HG03469 (cell line): Measurements from ENCODE around the gene SDK2.

Experiments used
- ATAC-seq: cut with Tn5 transposase; IDR thresholded peaks from one replicate; pipeline ENCODE4 v1.9.1; 2021; ENCODE audit warnings: mild to moderate bottlenecking, moderate library complexity, moderate number of reproducible peaks; ENCODE audit not compliant: unreplicated experiment

SDK2 gene

DNA sequence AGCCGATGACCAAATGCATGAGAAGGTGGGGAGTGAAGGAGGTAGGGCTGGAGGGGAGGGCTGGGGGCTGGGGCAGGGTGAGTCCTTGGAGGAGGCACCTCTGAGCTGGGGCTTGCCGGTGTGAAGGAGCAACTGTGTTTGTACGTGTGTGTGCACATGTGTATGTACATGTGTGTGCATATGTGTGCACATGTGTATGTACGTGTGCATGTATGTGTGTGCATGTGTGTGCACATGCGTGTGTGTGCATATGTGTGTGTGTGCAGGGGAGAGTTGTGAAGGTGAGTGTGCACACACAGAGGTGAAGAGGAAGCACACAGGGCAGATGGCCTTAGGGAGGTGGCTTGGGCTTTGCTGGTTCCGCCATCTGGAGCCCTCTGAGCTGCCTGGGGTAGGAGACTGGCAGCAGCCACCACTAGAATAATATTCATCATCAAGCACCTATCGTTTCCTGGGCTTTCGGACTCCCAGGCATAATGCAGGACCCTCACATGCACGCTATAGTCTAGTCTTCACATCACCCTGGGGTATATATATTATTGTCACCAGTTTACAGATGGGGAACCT, 211.5 kb downstream of the SDK2 start:
- ATAC-seq, result no peak

GRCh38 chr17:73431401-73432205, 212.6 kb downstream of the SDK2 start:
- ATAC-seq, result no peak

DNA sequence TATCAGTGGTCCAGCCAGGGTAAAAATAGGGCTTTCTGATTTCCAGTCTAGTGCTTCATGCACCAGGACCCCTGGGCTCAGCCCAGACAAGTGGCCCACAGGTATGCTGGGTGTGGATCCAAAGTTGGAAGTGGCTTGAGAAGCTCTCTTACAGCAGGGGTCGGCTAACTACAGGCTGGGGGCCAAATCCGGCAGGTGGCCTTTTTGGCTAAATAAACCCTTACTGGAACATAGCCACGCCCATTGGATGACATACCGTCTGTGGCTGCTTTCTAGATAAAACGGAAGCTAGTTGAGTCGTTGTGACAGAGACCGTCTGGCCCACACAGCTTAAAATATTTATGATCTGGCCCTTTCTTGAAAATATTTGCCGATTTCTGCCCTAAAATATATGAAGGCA, 213.4 kb downstream of the SDK2 start:
- no peak for ATAC-seq

- no peak for ATAC-seq
These were observed 214.0 kb downstream of the SDK2 start for GRCh38 chr17:73430165-73430680.

DNA sequence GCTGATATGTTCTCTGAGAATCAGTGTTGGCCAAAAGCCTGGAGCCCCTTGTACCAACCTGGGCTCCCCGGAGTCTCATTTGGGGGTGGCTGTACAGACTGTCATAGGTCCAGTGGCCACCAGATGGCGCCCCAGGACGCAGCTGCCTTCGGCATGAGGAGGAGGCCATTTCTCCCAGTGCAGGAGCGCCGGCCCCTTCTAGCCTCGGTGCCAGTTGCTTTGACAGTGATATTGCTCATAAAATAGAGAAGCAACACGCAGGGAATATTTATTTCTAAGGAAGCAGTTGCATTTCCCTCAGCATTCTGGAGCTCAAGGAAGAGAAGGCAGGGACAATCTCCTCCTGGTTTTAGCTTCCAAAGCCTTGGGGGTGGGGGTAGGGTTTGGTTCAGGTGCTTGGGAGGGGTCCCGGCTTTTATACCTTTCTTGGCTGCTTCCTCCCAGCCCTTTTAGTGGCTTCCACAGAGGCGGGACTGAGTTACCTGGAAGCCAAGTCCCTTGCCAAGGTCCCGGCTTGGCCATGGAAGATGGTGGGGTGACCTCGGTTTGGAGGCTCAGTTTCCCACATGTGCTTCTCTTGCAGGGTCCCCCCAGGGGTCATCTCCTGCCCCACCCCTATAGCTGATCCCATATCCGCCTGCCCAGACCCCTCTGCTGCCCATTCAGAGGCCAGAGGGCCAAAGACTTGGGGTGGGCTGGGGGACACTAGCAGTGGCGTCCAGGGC, 214.6 kb downstream of the SDK2 start:
- peak; percentile 79 for ATAC-seq

- no peak for ATAC-seq
These were observed 217.0 kb downstream of the SDK2 start for GRCh38 chr17:73427198-73427597.

DNA sequence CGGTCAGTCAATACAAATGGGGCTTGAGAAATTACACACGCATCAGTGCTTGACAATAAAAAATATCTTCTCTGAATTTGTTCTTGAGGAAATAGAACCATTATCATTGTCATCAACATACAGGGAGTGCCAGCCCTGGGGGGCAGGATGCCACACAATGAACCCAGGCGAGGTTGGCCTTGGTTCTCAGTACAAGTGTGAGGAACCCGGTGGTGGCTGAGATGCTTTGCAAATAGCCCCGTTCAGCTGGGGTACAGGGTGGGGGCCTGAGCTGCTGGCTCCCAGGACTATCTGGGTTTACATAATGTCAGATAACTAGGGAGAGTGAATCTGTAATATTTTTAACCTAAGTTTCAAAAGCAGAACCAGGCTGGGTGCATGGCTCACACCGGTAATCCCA, 219.7 kb downstream of the SDK2 start:
- no peak for ATAC-seq

- ATAC-seq, result no peak
These were observed 220.4 kb downstream of the SDK2 start for GRCh38 chr17:73423806-73424205.

DNA sequence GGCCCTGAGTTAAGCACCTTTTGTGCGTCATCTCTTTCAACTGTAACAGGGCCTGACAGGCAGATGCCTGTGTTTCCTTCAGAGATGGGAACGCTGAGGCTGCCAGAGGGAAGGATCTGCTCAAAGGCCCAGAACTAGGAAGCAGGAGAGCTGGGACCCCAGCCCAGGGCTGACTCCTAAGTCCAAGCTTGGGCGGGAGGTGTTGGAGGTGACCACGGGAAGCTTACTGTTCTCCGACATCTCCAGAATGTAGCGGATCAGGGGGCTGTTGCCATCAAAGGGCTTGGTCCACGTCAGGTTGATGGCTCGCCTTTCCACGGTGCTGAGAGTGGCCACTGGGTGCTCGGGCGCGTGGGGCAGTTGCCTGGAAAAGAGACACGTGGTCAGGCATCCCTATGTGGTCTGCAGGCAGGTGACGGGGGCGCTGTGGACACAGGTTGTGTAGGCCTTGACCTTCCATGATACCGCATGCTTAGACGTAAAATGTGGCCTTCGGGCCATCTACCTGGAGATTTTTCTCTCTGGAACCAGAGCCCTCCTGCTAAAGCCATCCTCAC, 221.0 kb downstream of the SDK2 start:
- no peak for ATAC-seq

DNA sequence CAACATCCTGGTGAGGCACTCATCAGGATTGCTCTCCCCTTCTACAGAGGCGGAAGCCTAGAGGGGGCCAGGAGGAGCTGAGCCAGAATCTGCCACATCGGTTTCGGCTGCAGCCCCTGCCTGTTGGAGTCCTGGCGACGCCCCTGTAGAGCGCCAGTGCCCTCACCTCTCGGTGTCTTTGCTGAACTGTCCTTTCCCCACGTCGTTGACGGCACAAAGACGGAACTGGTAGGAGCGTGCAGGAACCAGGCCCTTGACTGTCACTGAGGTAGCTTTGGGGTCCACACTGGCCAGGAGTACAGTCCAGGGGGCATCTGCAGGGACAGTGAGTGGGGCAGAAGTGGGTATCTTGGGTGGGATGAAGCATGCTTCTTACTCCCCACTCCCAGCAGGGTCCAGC, 222.1 kb downstream of the SDK2 start:
- no peak for ATAC-seq

DNA sequence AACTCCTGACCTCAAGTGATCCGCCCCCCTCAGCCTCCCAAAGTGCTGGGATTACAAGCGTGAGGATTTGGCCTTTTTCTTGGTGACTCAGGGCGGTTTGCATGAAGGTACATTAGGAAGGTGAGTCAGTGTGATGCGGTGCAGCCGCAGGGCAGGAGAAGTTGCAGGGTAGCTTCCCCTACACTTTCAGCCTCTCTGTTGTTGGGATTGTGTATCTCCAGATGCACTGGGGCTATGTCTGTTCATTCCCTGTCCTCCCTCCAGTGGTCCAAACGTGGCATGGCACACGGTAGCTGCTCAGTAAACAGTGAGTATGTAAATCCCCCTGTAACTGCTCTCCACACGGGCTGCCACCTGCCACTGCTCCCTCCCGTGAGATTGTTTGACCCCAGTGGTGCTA, 223.3 kb downstream of the SDK2 start:
- no peak for ATAC-seq

DNA sequence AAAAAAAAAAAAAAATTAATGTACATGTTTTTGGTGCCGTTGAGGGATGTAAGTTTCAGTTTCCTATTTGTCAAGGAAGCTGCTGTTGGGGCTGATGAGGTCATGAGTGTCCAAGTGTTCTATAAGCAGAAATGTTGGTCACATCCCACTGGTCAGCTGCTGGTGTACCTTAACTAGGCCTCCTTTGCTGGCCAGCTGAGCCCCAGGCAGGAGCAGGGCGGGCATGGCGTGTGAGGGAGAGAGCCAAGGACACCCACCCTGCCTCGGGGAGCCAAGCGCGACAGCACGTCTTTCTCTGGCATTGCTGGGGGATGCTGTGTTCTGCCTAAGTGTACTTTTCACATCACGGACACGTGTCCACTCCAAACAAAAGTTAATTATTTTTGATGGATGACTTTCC, 224.4 kb downstream of the SDK2 start:
- no peak for ATAC-seq

DNA sequence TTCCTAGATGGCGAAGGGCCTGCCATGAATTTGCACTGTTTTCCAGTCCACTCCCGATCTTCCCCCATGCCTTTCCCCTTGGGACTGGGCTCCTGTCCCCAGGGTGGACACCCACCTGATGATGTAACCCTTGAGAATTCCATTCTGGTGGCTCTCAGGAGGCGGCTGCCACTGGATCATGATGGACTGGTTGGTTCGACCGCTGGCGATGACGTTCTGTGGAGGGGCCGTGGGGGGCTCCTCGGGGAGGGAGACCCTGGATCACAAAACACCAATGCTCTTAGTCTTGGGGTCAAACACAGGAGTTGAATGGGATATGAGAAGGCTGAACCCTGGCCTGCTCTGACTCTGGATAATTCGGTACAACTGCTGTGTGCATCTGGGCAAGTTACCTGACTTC, 225.2 kb downstream of the SDK2 start:
- no peak for ATAC-seq

GRCh38 chr17:73415782-73416181, 228.5 kb downstream of the SDK2 start:
- ATAC-seq, result no peak

DNA sequence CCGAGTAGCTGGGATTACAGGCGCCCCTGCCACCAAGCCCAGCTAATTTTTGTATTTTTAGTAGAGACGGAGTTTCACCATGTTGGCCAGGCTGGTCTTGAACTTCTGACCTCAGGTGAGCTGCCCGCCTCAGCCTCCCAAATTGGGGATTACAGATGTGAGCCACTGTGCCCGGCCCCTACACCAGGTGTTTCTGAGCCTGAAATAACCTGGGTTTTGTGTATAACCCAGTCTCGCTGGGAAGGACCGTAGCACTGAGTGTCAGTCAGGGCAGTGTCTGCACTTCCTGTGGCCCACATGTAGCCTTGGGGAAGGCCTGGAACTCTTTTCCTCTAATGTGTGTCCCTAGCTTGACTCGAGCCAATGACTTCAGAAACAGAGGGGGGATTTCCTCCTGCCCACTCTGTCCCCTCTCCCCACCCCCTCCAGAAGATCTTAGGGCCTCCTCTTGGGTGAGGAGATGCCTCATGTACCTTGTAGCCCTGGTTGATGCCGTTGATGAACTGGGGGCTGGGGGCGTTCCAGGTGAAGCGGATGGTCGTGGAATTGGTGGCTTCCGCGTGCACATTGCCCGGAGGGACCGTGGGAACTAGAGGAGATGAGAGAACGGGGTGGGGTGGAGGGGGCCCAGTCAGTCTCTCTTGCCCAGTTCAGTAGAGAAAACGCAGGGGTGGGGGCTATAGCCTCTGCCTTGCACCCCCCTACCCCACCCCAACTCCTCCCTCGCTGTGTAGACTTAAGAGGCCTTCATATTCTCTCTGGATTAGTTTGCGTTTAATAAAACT, 229.9 kb downstream of the SDK2 start:
- ATAC-seq, result no peak

GRCh38 chr17:73412914-73413313, 231.3 kb downstream of the SDK2 start:
- no peak for ATAC-seq

GRCh38 chr17:73411313-73411747, 232.9 kb downstream of the SDK2 start:
- no peak for ATAC-seq

- ATAC-seq, result no peak
These were observed 233.5 kb downstream of the SDK2 start for GRCh38 chr17:73410586-73411312.

GRCh38 chr17:73404246-73404645, 240.0 kb downstream of the SDK2 start:
- ATAC-seq, result no peak

- ATAC-seq, result no peak
These were observed 241.8 kb downstream of the SDK2 start for GRCh38 chr17:73402466-73402865.
